HEK293T (cell line): ENCODE measurements around the gene STXBP4.
A peak's percentile ranks its signal among the peaks of the same experiment; 100 is the strongest.

Experiments used
- CTCF ChIA-PET: fragments of 350-600 bp; formaldehyde crosslinking; extraction: SDS; loops from one replicate; lab custom pipeline; 2021; ENCODE audit warnings: antibody characterized with exemption, inconsistent platforms; lab: Yijun Ruan, JAX
- POLR2A ChIA-PET: fragments of 350-600 bp; formaldehyde crosslinking; extraction: SDS; loops from one replicate; lab custom pipeline; 2020; ENCODE audit warnings: antibody characterized with exemption, inconsistent platforms; lab: Yijun Ruan, JAX
- DNase-seq: peaks from one replicate; pipeline ENCODE4 v3.0.0; 2012; ENCODE audit warnings: mixed read lengths; ENCODE audit errors: extremely low spot score
- ARNT ChIP-seq: fragments of 450-650 bp; IDR thresholded peaks from 2 replicates; pipeline ENCODE4 v1.6.1; 2017; ENCODE audit warnings: mild to moderate bottlenecking
- BHLHE40 ChIP-seq: fragments of 450-650 bp; IDR thresholded peaks from 2 replicates; pipeline ENCODE4 v1.6.1; 2016; ENCODE audit warnings: mild to moderate bottlenecking, moderate library complexity, borderline replicate concordance
- CTBP1 ChIP-seq: fragments of 450-650 bp; IDR thresholded peaks from 2 replicates; pipeline ENCODE4 v1.6.1; 2016; ENCODE audit warnings: borderline replicate concordance
- ELF4 ChIP-seq: fragments of 450-650 bp; IDR thresholded peaks from 2 replicates; pipeline ENCODE4 v1.6.1; 2017; ENCODE audit warnings: antibody characterized with exemption
- FOXA1 ChIP-seq: fragments of 450-650 bp; IDR thresholded peaks from 2 replicates; pipeline ENCODE4 v1.6.1; 2016; ENCODE audit warnings: mild to moderate bottlenecking
- FOXK2 ChIP-seq: fragments of 450-650 bp; IDR thresholded peaks from 2 replicates; pipeline ENCODE4 v1.6.1; 2016; ENCODE audit warnings: mild to moderate bottlenecking
- FOXM1 ChIP-seq: fragments of 450-650 bp; IDR thresholded peaks from 2 replicates; pipeline ENCODE4 v1.6.1; 2017; ENCODE audit warnings: mild to moderate bottlenecking, borderline replicate concordance
- HDGF ChIP-seq: fragments of 450-650 bp; IDR thresholded peaks from 2 replicates; pipeline ENCODE4 v1.6.1; 2017; ENCODE audit warnings: antibody characterized with exemption, borderline replicate concordance
- L3MBTL2 ChIP-seq: fragments of 450-650 bp; conservative IDR thresholded peaks from 2 replicates; pipeline ENCODE4 v1.6.1; 2016; ENCODE audit warnings: mild to moderate bottlenecking
- LEF1 ChIP-seq: fragments of 450-650 bp; IDR thresholded peaks from 2 replicates; pipeline ENCODE4 v1.6.1; 2017; ENCODE audit warnings: mild to moderate bottlenecking, borderline replicate concordance
- NFRKB ChIP-seq: fragments of 450-650 bp; IDR thresholded peaks from 2 replicates; pipeline ENCODE4 v1.6.1; 2016; ENCODE audit warnings: mild to moderate bottlenecking, moderate library complexity
- PKNOX1 ChIP-seq: fragments of 450-650 bp; IDR thresholded peaks from 2 replicates; pipeline ENCODE4 v1.6.1; 2016
- SP1 ChIP-seq: fragments of 450-650 bp; IDR thresholded peaks from 2 replicates; pipeline ENCODE4 v1.6.1; 2017
- SUZ12 ChIP-seq: fragments of 450-650 bp; IDR thresholded peaks from 2 replicates; pipeline ENCODE4 v1.6.1; 2016; ENCODE audit warnings: mild to moderate bottlenecking
- TARDBP ChIP-seq: fragments of 450-650 bp; IDR thresholded peaks from 2 replicates; pipeline ENCODE4 v1.6.1; 2016
- ZNF384 ChIP-seq: fragments of 450-650 bp; IDR thresholded peaks from 2 replicates; pipeline ENCODE4 v1.6.1; 2016

STXBP4 gene

GRCh38 chr17:54968262-54968987, at the start of gene STXBP4, which contains the start of gene COX11:
Gene STXBP4 (plus strand): TSS chr17:54968765. CDS start chr17:54986220, 17,455 bp downstream.
Gene COX11 (minus strand): TSS chr17:54968654. CDS start chr17:54968646, 8 bp downstream.
- TF ChIP-seq FOXK2 (no peak), CTBP1 (no peak), L3MBTL2 (peak; percentile 64), BHLHE40 (no peak), ARNT (peak; percentile 85), FOXM1 (no peak), SUZ12 (no peak), FOXA1 (no peak), LEF1 (no peak), ELF4 (peak; percentile 64; the same call in 1 of the 2 replicates), TARDBP (no peak), HDGF (0 out of 2 replicates have a peak, but pooled peaks have one; percentile 70), SP1 (peak; percentile 84; the same call in 1 of the 2 replicates), NFRKB (peak; percentile 11; the same call in 1 of the 2 replicates), ZNF384 (no peak), PKNOX1 (no peak)
- DNase-seq = peak; percentile 97
- ChIA-PET POLR2A (interaction anchor here (0.6 kb wide), 1 partner anchor 34 kb away, joined by 3 read pairs; no protein-coding TSS in a partner anchor), CTCF (interaction anchor here (0.6 kb wide), 1 partner anchor 100 kb away, joined by 3 read pairs; no protein-coding TSS in a partner anchor)

GRCh38 chr17:54919425-54919824, 49.1 kb upstream of the STXBP4 start:
- DNase-seq = no peak
- TF ChIP-seq FOXM1 (no peak), FOXK2 (no peak), FOXA1 (no peak), ZNF384 (no peak), L3MBTL2 (no peak), ELF4 (no peak), PKNOX1 (no peak), CTBP1 (no peak), NFRKB (no peak), HDGF (no peak)
- ChIA-PET POLR2A (no interaction called here), CTCF (no interaction called here)

GRCh38 chr17:54920819-54921218, 47.7 kb upstream of the STXBP4 start:
- DNase-seq = no peak
- ChIA-PET POLR2A (no interaction called here), CTCF (no interaction called here)
- TF ChIP-seq BHLHE40 (no peak), ARNT (no peak), FOXK2 (no peak), ELF4 (no peak), NFRKB (no peak), FOXM1 (no peak), L3MBTL2 (no peak), HDGF (no peak), LEF1 (no peak), TARDBP (no peak), FOXA1 (no peak), ZNF384 (no peak), SP1 (no peak), CTBP1 (no peak)

GRCh38 chr17:54924405-54924804, 44.2 kb upstream of the STXBP4 start:
- no peak for DNase-seq
- ChIA-PET POLR2A (no interaction called here), CTCF (no interaction called here)
- TF ChIP-seq LEF1 = no peak
- no peak for TF ChIP-seq ELF4
- TF ChIP-seq FOXK2 = no peak
- no peak for TF ChIP-seq ZNF384
- TF ChIP-seq ARNT = no peak
- TF ChIP-seq BHLHE40 = no peak
- TF ChIP-seq SP1 = no peak
- no peak for TF ChIP-seq HDGF
- no peak for TF ChIP-seq L3MBTL2
- TF ChIP-seq FOXM1 = no peak
- TF ChIP-seq FOXA1 = no peak
- no peak for TF ChIP-seq SUZ12

- DNase-seq = no peak
- CTCF ChIA-PET = no interaction called here
- POLR2A ChIA-PET = no interaction called here
These were observed 41.0 kb upstream of the STXBP4 start for GRCh38 chr17:54927525-54927924.

More at GRCh38 chr17:54927525-54927924, 41.0 kb upstream of the STXBP4 start:
- TF ChIP-seq PKNOX1 (no peak), NFRKB (no peak), FOXA1 (no peak), FOXK2 (no peak), LEF1 (no peak), SUZ12 (no peak)
